Pancreas (tissue), 10 donors: ENCODE results near the gene ZDHHC1. TPM values are rescaled to one million over a fixed set of nuclear protein-coding genes. Genes with fewer than 3 reads are reported as not detected.

Experiments
- ATAC-seq, 4 donors: fragments of 200-7000 bp; cut with Tn5 transposase; one replicate each; pipeline versions ENCODE4 v1.8.0 to v1.9.1; 2020; ENCODE audit warnings: mild to moderate bottlenecking in 4 of 4, moderate library complexity in 4 of 4
- DNase-seq, 6 donors: peaks; one replicate each; pipeline ENCODE4 v3.0.0-alpha.2; 2020
- FAIRE-seq: peaks from 2 replicates; lab custom pipeline; 2012; peaks lifted over from hg19 to GRCh38; lab: Jason Lieb, UNC
- H3K27ac ChIP-seq, 4 donors: fragments of 200-600 bp; sonication (generic); 1 replicate in 3 of 4; 2 replicates in 1 of 4; pipeline versions ENCODE4 v1.5.0 to v1.8.0; 2020
- H3K27me3 ChIP-seq, 4 donors: fragments of 200-600 bp; one replicate each; pipeline ENCODE4 v1.8.0; 2021
- H3K36me3 ChIP-seq, 3 donors: fragments of 200-600 bp; sonication (generic) in 1 of 3; one replicate each; pipeline versions ENCODE4 v1.5.0 to v1.8.0; 2020 to 2021
- H3K4me1 ChIP-seq, 3 donors: fragments of 200-600 bp; one replicate each; pipeline ENCODE4 v1.8.0; 2021
- H3K4me3 ChIP-seq, 4 donors: fragments of 200-600 bp; sonication (generic) in 2 of 4; one replicate each; pipeline versions ENCODE4 v1.5.0 to v1.8.0; 2020 to 2021
- H3K9me3 ChIP-seq, 4 donors: fragments of 200-600 bp; one replicate each; pipeline ENCODE4 v1.8.0; 2021
- WGBS, 2 donors: extraction: QIAGEN DNeasy Blood & Tissue Kit; methylation state at CpG; one replicate each; pipeline ENCODE4 v1.1.7; 2013; 5-methylcytosine and 5-hydroxymethylcytosine counted together
- intact Hi-C, 3 donors: fragments of 100-400 bp; cut with DNase I; formaldehyde crosslinking; loops; one replicate each; pipeline versions ENCODE4 v1.11.1 to v1.14.2; 2022
- polyA plus RNA-seq, 2 donors: library from polyadenylated mRNA; stranded (reverse); fragments of 200-250 nt; gene quantifications; one replicate each; pipeline ENCODE4 v1.2.3, GENCODE V29; 2013
- total RNA-seq, 6 donors: library from RNA; stranded (reverse); fragmentation: NEBNext Ultra II Directional in 4 of 6; extraction: Animal tissue kit (Norgen Biotek cat#: 25700) in 4 of 6; gene quantifications; one replicate each; pipeline versions ENCODE4 v1.2.1 to v1.2.4, GENCODE V29; 2021 to 2023
- TF ChIP-seq, protein P1 (sequence below), 4 donors: fragments of 200-600 bp; sonication (generic) in 3 of 4; IDR thresholded peaks; one replicate each; pipeline versions ENCODE4 v1.5.0 to v1.8.0; 2021; ENCODE audit warnings: antibody characterized with exemption in 4 of 4
- donor health status: healthy with polysubstance abuse.
- donor health status: DM: no; HTN: no; CAD: no; lungs with moderate emphysema.
- donor health status: DM: no; HTN: no; CAD: no.
- donor health status: control.
- donor health status: control.
- donor health status: Bipolar disorder and iron deficiency.
- donor health status: DM: yes; HTN: yes; CAD: no.
- donor health status: DM: no; HTN: no; CAD: no.
- donor health status: DM: no; HTN: no; CAD: no.
- donor health status: DM: yes; HTN: yes; CAD: no.

ZDHHC1 gene
- total and polyA plus RNA-seq, 8 donors = 8.1 to 15.2 (median 10.0) TPM

DNA sequence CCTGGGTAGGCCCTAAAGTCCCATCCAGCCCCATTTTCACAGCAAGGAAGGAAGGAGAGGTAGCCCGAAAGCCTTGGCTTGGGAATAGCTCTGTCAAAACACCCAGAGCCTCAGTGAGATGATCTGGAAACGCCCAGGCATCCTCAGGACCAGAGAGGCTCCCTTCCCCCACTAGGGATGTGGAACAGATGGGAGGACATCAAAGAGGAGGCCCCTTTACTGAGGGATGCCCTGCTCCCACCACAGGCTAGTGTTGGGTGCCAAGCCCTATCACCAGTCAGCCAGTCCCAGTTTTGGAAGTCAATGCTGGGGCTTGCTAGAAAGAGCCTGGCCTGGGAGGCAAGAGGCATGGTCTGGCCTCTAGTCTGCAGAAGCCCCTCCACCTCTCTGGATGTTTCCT is 27.7 kb downstream of the ZDHHC1 start:
- FAIRE-seq = no peak
- no peak overlapping the region for H3K4me3 ChIP-seq
- WGBS, 2 donors = 83 to 89% methylated on average over 2 of the region's 2 CpGs
- no peak for DNase-seq
- ATAC-seq = no peak
- H3K27me3 ChIP-seq = no peaks in the 10 kb centered on the region
- TF ChIP-seq, protein P1, sequence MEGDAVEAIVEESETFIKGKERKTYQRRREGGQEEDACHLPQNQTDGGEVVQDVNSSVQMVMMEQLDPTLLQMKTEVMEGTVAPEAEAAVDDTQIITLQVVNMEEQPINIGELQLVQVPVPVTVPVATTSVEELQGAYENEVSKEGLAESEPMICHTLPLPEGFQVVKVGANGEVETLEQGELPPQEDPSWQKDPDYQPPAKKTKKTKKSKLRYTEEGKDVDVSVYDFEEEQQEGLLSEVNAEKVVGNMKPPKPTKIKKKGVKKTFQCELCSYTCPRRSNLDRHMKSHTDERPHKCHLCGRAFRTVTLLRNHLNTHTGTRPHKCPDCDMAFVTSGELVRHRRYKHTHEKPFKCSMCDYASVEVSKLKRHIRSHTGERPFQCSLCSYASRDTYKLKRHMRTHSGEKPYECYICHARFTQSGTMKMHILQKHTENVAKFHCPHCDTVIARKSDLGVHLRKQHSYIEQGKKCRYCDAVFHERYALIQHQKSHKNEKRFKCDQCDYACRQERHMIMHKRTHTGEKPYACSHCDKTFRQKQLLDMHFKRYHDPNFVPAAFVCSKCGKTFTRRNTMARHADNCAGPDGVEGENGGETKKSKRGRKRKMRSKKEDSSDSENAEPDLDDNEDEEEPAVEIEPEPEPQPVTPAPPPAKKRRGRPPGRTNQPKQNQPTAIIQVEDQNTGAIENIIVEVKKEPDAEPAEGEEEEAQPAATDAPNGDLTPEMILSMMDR (IDR thresholded peaks at IDR 0.05) = no peak
- peaks cover 0 to 5% (median 0%) of the 10 kb centered on the region in 3 donors for H3K4me1 ChIP-seq
- H3K27ac ChIP-seq = no peak overlapping the region
- H3K9me3 ChIP-seq = no peaks in the 10 kb centered on the region
- H3K36me3 ChIP-seq = no peaks in the 10 kb centered on the region
- intact Hi-C loops = no loop called here

DNA sequence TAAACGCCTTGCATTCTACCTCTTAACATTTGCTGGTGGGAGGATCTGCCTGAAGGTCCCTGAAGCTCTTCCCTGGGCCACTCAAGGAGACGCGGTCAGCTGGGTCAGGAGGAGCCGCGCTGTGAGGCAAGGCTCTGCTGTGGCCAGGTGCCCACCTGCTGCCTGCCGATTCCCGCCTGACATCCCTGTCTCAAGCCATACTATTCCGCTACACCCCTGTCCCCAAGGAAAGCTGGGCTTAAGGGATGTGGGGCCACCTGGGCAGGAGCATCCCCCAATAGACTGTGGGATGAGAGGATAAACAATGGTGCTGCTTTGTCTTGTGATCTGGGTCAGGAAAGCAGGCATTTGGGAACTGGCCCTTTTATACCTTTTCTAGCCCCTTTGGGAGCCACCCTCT is 28.1 kb downstream of the ZDHHC1 start:
- no peak for ATAC-seq
- H3K27ac ChIP-seq = no peak overlapping the region

DNA sequence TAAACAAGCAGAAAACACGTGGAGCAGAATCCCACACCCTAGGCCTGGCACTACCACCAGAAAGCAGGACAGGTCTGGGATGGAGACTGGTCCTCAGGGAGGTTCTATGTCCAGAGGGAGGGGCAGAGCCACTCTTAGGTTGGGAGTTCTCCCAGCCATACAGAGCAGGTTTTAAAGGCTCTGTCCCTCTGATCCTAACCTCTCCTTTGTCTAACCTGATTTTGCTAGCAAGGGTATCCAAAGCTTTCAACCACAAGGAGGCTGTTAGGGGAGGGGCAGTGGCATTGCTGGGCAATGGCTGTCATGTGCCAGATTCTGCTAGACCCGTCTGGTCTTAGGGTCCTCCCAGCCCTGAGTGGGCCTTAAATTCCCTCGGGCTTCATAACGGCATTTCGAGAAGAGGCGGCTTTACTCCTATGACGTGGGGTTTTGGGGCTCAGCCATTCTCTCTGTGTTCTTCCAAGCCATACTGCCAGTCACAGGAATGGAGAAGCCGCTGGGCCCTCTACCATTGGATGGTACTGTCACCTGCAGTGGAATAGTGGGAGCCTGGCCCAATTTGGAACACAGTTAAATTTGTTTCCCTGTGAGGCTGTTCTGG is 28.7 kb downstream of the ZDHHC1 start:
- intact Hi-C loops = no loop called here
- WGBS, 2 donors = 86% methylated on average over 8 of the region's 8 CpGs
- FAIRE-seq = no peak

More for the DNA sequence above, 28.1 kb downstream of the ZDHHC1 start:
- TF ChIP-seq, protein P1 (IDR thresholded peaks at IDR 0.05) = no peak
- Histone ChIP-seq H3K4me3 (no peak overlapping the region), H3K27me3 (no peaks in the 10 kb centered on the region), H3K36me3 (no peaks in the 10 kb centered on the region), H3K4me1 (peaks cover 0 to 4% (median 0%) of the 10 kb centered on the region in 3 donors), H3K9me3 (no peaks in the 10 kb centered on the region)
- 88 to 93% methylated on average over 8 of the region's 8 CpGs for WGBS, 2 donors
- intact Hi-C loops = no loop called here
- FAIRE-seq (no peak), DNase-seq (no peak)

DNA sequence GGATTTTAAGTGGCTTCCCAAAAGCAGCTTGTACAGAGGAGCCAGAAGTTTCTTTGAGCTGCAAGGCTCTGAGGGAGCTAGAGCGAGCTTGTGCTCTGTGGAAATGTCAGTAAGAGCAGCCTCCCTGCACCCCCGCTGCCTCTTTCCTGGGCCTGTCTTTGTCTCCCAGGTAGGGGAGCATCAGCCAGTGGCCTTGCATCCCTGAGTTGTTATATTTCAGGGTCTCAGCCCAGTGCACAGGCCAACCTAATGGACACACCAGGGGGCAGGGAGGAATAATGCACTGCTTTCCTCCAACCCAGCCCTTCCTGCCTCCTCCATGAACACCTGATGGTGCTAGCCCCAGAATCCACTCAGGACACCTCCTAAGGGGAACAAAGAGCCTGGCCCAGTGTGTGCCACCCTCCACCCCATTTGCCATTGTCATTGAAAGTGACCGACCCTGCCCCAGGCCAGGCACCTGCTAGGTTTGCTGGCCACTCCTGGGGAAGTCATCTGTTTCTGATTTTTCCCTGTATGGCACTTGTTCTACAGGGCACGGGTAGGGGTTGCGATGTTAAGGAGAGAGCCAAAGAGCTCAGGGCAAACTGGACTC is 29.3 kb downstream of the ZDHHC1 start:
- Histone ChIP-seq H3K36me3 (no peaks in the 10 kb centered on the region), H3K4me1 (peaks cover 0 to 4% (median 0%) of the 10 kb centered on the region in 3 donors), H3K9me3 (no peaks in the 10 kb centered on the region), H3K4me3 (no peak overlapping the region), H3K27me3 (no peaks in the 10 kb centered on the region), H3K27ac (no peak overlapping the region)
- FAIRE-seq = no peak
- no peak for ATAC-seq
- no peak for DNase-seq
- 88 to 90% methylated on average over 5 of the region's 5 CpGs for WGBS, 2 donors
- TF ChIP-seq, protein P1 (IDR thresholded peaks at IDR 0.05) = no peak
- intact Hi-C loops = no loop called here

More for the DNA sequence above, 28.7 kb downstream of the ZDHHC1 start:
- Histone ChIP-seq H3K27ac (no peak overlapping the region), H3K4me3 (no peak overlapping the region), H3K9me3 (no peaks in the 10 kb centered on the region), H3K27me3 (no peaks in the 10 kb centered on the region), H3K4me1 (peaks cover 0 to 4% (median 0%) of the 10 kb centered on the region in 3 donors), H3K36me3 (no peaks in the 10 kb centered on the region)
- DNase-seq (no peak), ATAC-seq (no peak)
- TF ChIP-seq, protein P1 (IDR thresholded peaks at IDR 0.05) = no peak
